A549 (cell line): ENCODE results near the gene BHLHA15. TPM values are rescaled to one million over a fixed set of nuclear protein-coding genes. Genes with fewer than 3 reads are reported as not detected.
A peak's percentile ranks its signal among the peaks of the same experiment; 100 is the strongest.

Experiments
- ATAC-seq, 2 experiments: fragments of 200-7000 bp in 1 of 2; fragments of >200 bp in 1 of 2; cut with Nextera tagmentation in 1 of 2; cut with Tn5 transposase in 1 of 2; 3 replicates each; pipeline versions ENCODE4 v1.8.0 to v1.9.1; 2018 to 2020; ENCODE audit warnings: mild to moderate bottlenecking in 1 of 2, moderate library complexity in 1 of 2
- CTCF ChIA-PET: fragments of 300-600 bp; sonication (Branson Sonifier 250); formaldehyde crosslinking; extraction: SDS; loops from one replicate; lab custom pipeline; 2021; ENCODE audit warnings: antibody characterized with exemption, inconsistent platforms; lab: Yijun Ruan, JAX
- POLR2A ChIA-PET: fragments of 350-600 bp; formaldehyde crosslinking; extraction: SDS; loops from one replicate; lab custom pipeline; 2021; ENCODE audit warnings: antibody characterized with exemption, inconsistent platforms; lab: Yijun Ruan, JAX
- DNase-seq, 2 experiments: peaks; one replicate each; pipeline versions ENCODE4 v3.0.0 to v3.0.0-alpha.2; 2011 to 2016; ENCODE audit warnings: low read depth in 1 of 2, low spot score in 1 of 2
- FAIRE-seq: peaks from 2 replicates; lab custom pipeline; 2011; peaks lifted over from hg19 to GRCh38; lab: Jason Lieb, UNC
- H3K27ac ChIP-seq, 2 experiments: fragments of >200 bp; sonication (Bioruptor Twin); formaldehyde crosslinking; 3 replicates each; pipeline ENCODE4 v1.5.1; 2016 to 2017
- H3K4me1 ChIP-seq: fragments of >200 bp; sonication (Bioruptor Twin); formaldehyde crosslinking; 3 replicates; pipeline ENCODE4 v1.6.1; 2016
- H3K4me2 ChIP-seq: fragments of >200 bp; sonication (Bioruptor Twin); formaldehyde crosslinking; 3 replicates; pipeline ENCODE4 v1.6.1; 2016
- H3K4me3 ChIP-seq: fragments of >200 bp; sonication (Bioruptor Twin); formaldehyde crosslinking; 3 replicates; pipeline ENCODE4 v1.5.1; 2016
- H3K9me3 ChIP-seq: fragments of >200 bp; sonication (Bioruptor Twin); formaldehyde crosslinking; 3 replicates; pipeline ENCODE4 v1.6.1; 2016
- BCL3 ChIP-seq: fragments of >200 bp; sonication (Bioruptor Twin); formaldehyde crosslinking; IDR thresholded peaks from 3 replicates; pipeline ENCODE4 v1.6.1; 2016
- CBX2 ChIP-seq: fragments of 200-600 bp; sonication (generic); IDR thresholded peaks from 2 replicates; pipeline ENCODE4 v1.6.1; 2016; ENCODE audit warnings: low read depth, mild to moderate bottlenecking, borderline replicate concordance
- CEBPB ChIP-seq, 2 experiments: fragments of >200 bp in 1 of 2; sonication (Bioruptor Twin) in 1 of 2; formaldehyde crosslinking in 1 of 2; IDR thresholded peaks; 2 replicates each; pipeline ENCODE4 v1.6.1; 2012 to 2016
- EHMT2 ChIP-seq: fragments of 200-600 bp; sonication (generic); IDR thresholded peaks from 2 replicates; pipeline ENCODE4 v1.6.1; 2016; ENCODE audit warnings: antibody characterized with exemption, low read depth, mild to moderate bottlenecking, moderate library complexity
- FOSB ChIP-seq: fragments of 250-450 bp; sonication (Bioruptor Pico); IDR thresholded peaks from 2 replicates; pipeline ENCODE4 v1.5.0; 2020; ENCODE audit warnings: mild to moderate bottlenecking, moderate library complexity
- FOXS1 ChIP-seq: fragments of 250-450 bp; sonication (Bioruptor Pico); IDR thresholded peaks from 2 replicates; pipeline ENCODE4 v1.5.0; 2020; ENCODE audit warnings: mild to moderate bottlenecking, moderate library complexity
- GATA3 ChIP-seq: IDR thresholded peaks from 2 replicates; pipeline ENCODE4 v1.6.1; 2012; ENCODE audit warnings: borderline replicate concordance
- HES2 ChIP-seq: fragments of >200 bp; sonication (Bioruptor Twin); formaldehyde crosslinking; IDR thresholded peaks from 2 replicates; pipeline ENCODE4 v1.6.1; 2016
- HOXA7 ChIP-seq: fragments of 250-450 bp; sonication (Bioruptor Pico); IDR thresholded peaks from 2 replicates; pipeline ENCODE4 v1.5.0; 2020; ENCODE audit warnings: mild to moderate bottlenecking, moderate library complexity
- HOXB13 ChIP-seq: fragments of 250-450 bp; sonication (Bioruptor Pico); IDR thresholded peaks from 2 replicates; pipeline ENCODE4 v1.5.0; 2020; ENCODE audit warnings: low read depth, mild to moderate bottlenecking, moderate library complexity
- HOXB5 ChIP-seq: fragments of 250-450 bp; sonication (Bioruptor Pico); IDR thresholded peaks from 2 replicates; pipeline ENCODE4 v1.5.0; 2020; ENCODE audit warnings: mild to moderate bottlenecking, moderate library complexity
- JUN ChIP-seq, 2 experiments: fragments of >200 bp; sonication (Bioruptor Twin); formaldehyde crosslinking; IDR thresholded peaks; 2 replicates in 1 of 2; 3 replicates in 1 of 2; pipeline ENCODE4 v1.6.1; 2016 to 2017
- JUNB ChIP-seq: fragments of >200 bp; sonication (Bioruptor Twin); formaldehyde crosslinking; IDR thresholded peaks from 2 replicates; pipeline ENCODE4 v1.6.1; 2016
- KDM5A ChIP-seq: fragments of 200-600 bp; sonication (generic); IDR thresholded peaks from 2 replicates; pipeline ENCODE4 v1.6.1; 2016; ENCODE audit warnings: antibody characterized with exemption, mild to moderate bottlenecking
- NFE2L2 ChIP-seq: fragments of 150-350 bp; conservative IDR thresholded peaks from 2 replicates; pipeline ENCODE4 v1.6.1; 2014; ENCODE audit warnings: low read length
- PHF8 ChIP-seq: fragments of 200-600 bp; sonication (generic); IDR thresholded peaks from 2 replicates; pipeline ENCODE4 v1.6.1; 2016; ENCODE audit warnings: low read depth, mild to moderate bottlenecking, antibody characterized with exemption, moderate library complexity, borderline replicate concordance
- POLR2A ChIP-seq: IDR thresholded peaks from 2 replicates; pipeline ENCODE4 v1.6.1; 2012; ENCODE audit warnings: mild to moderate bottlenecking, low read length
- RARB ChIP-seq: fragments of 250-450 bp; sonication (Bioruptor Pico); IDR thresholded peaks from 2 replicates; pipeline ENCODE4 v1.8.0; 2021; ENCODE audit warnings: mild to moderate bottlenecking, moderate library complexity
- TP53 ChIP-seq: fragments of 250-450 bp; sonication (Bioruptor Pico); IDR thresholded peaks from 2 replicates; pipeline ENCODE4 v1.5.0; 2021; ENCODE audit warnings: mild to moderate bottlenecking, moderate library complexity
- WGBS: methylation state at CpG from one replicate; pipeline ENCODE4 v1.1.6; 2017; ENCODE audit errors: missing lambda C conversion rate; 5-methylcytosine and 5-hydroxymethylcytosine counted together
- polyA plus RNA-seq, 4 experiments: library from polyadenylated mRNA; depleted of rRNA in 3 of 4; stranded (reverse); fragments of >200 nt; fragmentation: RNase III in 1 of 4; extraction: RNeasy Plus Mini Kit Qiagen cat#74134 plus additional on column Dnase treatment in 1 of 4; gene quantifications; 2 replicates in 3 of 4; 3 replicates in 1 of 4; pipeline ENCODE4 v1.2.3, GENCODE V29; 2011 to 2017
- TF ChIP-seq, protein P1 (sequence below): IDR thresholded peaks from 2 replicates; pipeline ENCODE4 v1.6.1; 2012; ENCODE audit warnings: low read depth, borderline replicate concordance
- TF ChIP-seq, protein P2 (sequence below): fragments of 250-450 bp; sonication (Bioruptor Pico); IDR thresholded peaks from 2 replicates; pipeline ENCODE4 v1.5.0; 2021; ENCODE audit warnings: mild to moderate bottlenecking, moderate library complexity, borderline replicate concordance

The BHLHA15 gene
- polyA plus RNA-seq, 2 of the 4 experiments (the other 2 are of a cell fraction), result 0.23 to 0.30 TPM

DNA sequence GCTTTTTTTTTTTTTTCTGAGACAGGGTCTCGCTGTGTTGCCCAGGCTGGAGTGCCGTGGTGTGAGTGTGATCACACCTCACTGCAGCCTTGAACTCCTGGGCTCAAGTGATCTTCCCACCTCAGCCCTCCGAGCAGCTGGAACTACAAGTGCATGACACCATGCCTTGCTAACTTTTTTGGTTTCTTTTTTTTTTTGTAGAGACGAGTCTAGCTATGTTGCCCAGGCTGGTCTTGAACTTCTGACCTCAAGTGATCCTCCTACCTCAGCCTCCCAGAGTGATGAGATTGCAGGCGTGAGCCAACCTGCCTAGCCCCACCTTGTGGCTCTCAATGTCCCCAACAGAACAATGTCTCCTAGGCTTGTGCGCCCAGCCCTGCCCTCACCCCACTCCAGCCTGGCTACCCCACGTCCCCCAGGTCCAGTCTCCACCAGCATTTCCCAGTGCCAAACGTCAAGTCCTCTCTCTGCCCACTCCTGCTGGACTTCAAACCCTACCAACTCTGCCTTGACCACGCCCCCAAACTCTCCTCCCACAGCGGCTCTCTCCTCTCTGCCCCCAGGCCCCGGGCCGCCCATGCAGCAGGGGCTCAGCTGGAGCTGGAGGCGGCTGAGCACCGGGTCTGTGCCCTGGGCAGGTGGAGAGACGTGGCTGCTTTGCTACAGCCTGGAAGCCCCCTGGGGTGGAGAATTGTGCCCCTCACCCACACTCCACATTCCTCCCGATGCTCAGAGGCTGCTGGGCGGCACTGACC is 18.9 kb downstream of the BHLHA15 start:
- FAIRE-seq (no peak), DNase-seq (no peak), ATAC-seq (no peak)
- ChIA-PET POLR2A (no interaction called here), CTCF (no interaction called here)
- WGBS, result 84% methylated on average over 15 of the region's 17 CpGs
- Histone ChIP-seq H3K4me2 (no peak overlapping the region), H3K9me3 (no peaks in the 10 kb centered on the region), H3K4me3 (no peak overlapping the region), H3K27ac (no peak overlapping the region), H3K4me1 (no peaks in the 10 kb centered on the region)
- TF ChIP-seq POLR2A (no peak), KDM5A (no peak)

GRCh38 chr7:98230746-98231471 is 19.7 kb downstream of the BHLHA15 start:
- ChIA-PET CTCF (no interaction called here), POLR2A (no interaction called here)

DNA sequence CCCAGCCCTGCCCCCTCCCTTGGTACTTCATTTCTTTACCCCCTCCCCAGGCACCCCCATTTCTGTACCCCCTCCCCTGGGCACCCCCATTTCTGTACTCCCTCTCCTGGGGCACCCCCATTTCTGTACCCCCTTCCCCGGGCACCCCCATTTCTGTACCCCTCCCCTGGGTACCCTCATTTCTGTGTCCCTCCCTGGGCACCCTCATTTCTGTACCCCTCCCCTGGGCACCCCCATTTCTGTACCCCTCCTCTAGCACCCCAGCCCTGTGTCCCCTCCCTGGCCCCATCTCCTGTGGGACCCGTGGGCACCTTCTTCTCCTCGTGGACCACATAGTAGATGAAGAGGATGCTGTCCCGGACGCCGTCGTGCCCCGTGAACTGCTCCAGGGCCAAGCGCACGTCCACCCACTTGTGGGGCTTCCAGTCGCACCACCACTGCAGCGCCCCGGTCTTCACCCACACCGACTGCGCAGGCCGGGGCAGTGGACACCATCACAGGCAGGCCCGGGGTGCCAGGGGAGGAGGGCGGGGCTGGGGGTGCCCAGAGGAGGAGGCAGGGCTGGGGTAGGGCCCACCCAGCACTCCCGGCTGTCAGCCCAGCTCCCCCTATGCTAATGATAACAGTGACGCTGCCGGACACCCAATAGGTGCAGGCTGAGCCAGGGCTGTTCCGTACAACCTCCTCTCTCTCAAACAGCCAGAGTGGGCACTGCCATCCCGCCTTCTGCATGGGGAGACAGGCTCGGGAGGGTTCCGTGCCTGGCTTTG is 20.4 kb downstream of the BHLHA15 start:
- POLR2A ChIA-PET, result no interaction called here
- ATAC-seq (no peak), FAIRE-seq (no peak), DNase-seq (no peak)
- Histone ChIP-seq H3K9me3 (no peaks in the 10 kb centered on the region), H3K4me2 (no peak overlapping the region), H3K27ac (no peak overlapping the region), H3K4me3 (no peak overlapping the region), H3K4me1 (no peaks in the 10 kb centered on the region)
- 97% methylated on average over 12 of the region's 25 CpGs for WGBS
- CTCF ChIA-PET, result interaction anchor here (1.0 to 1.1 kb wide), 2 partner anchors 208 to 210 kb away, joined by 3 to 5 read pairs; no protein-coding TSS in a partner anchor
- TF ChIP-seq TP53 (no peak), GATA3 (no peak), CBX2 (no peak), HES2 (no peak), FOSB (CRISPR knock-in tag) (no peak), HOXB13 (CRISPR knock-in tag) (no peak), KDM5A (no peak), CEBPB (IDR thresholded peaks at IDR 0.05) (no peak), JUNB (no peak), RARB (no peak), NFE2L2 (no peak)
- TF ChIP-seq, protein P1, sequence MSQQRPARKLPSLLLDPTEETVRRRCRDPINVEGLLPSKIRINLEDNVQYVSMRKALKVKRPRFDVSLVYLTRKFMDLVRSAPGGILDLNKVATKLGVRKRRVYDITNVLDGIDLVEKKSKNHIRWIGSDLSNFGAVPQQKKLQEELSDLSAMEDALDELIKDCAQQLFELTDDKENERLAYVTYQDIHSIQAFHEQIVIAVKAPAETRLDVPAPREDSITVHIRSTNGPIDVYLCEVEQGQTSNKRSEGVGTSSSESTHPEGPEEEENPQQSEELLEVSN, result no peak
- TF ChIP-seq, protein P2, sequence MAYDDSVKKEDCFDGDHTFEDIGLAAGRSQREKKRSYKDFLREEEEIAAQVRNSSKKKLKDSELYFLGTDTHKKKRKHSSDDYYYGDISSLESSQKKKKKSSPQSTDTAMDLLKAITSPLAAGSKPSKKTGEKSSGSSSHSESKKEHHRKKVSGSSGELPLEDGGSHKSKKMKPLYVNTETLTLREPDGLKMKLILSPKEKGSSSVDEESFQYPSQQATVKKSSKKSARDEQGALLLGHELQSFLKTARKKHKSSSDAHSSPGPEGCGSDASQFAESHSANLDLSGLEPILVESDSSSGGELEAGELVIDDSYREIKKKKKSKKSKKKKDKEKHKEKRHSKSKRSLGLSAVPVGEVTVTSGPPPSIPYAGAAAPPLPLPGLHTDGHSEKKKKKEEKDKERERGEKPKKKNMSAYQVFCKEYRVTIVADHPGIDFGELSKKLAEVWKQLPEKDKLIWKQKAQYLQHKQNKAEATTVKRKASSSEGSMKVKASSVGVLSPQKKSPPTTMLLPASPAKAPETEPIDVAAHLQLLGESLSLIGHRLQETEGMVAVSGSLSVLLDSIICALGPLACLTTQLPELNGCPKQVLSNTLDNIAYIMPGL (CRISPR knock-in tag), result no peak

More at GRCh38 chr7:98230746-98231471, 19.7 kb downstream of the BHLHA15 start:
- no peak overlapping the region for H3K27ac ChIP-seq
- H3K4me2 ChIP-seq, result no peak overlapping the region
- no peak overlapping the region for H3K4me3 ChIP-seq
- no peak for TF ChIP-seq PHF8
- no peak for TF ChIP-seq BCL3
- TF ChIP-seq FOXS1 (CRISPR knock-in tag), result no peak
- no peak for TF ChIP-seq EHMT2
- no peak for TF ChIP-seq JUN (IDR thresholded peaks at IDR 0.05)
- no peak for TF ChIP-seq HOXA7 (CRISPR knock-in tag)
- TF ChIP-seq HOXB5, result no peak
- no peak for TF ChIP-seq CBX2
- H3K9me3 ChIP-seq, result no peaks in the 10 kb centered on the region
- 82% methylated on average over 13 of the region's 30 CpGs for WGBS
- FAIRE-seq (no peak), ATAC-seq (peak; percentile 5 to 12; a peak in 1 of 6 replicates), DNase-seq (no peak)
- H3K4me1 ChIP-seq, result no peaks in the 10 kb centered on the region
